ENCODE results near the gene FAM20A. TPM values are rescaled to one million over a fixed set of nuclear protein-coding genes. Genes with fewer than 3 reads are reported as not detected.
A peak's percentile ranks its signal among the peaks of the same experiment; 100 is the strongest.

Gene FAM20A
- total and polyA plus RNA-seq, 4 donors, result 11.5 to 46.5 (median 14.7) TPM

- Histone ChIP-seq H3K4me1 (ENCODE audit: control insufficient read depth, insufficient read depth, low read length) (no peaks in the 10 kb centered on the region), H3K4me3 (ENCODE audit: low read depth, low read length) (no peak overlapping the region), H3K27ac (ENCODE audit: low read depth, low read length) (no peak overlapping the region), H3K27me3 (ENCODE audit: control insufficient read depth, insufficient read depth, low read length) (no peaks in the 10 kb centered on the region), H3K36me3 (ENCODE audit: control insufficient read depth, insufficient read depth, low read length) (no peaks in the 10 kb centered on the region), H3K9me3 (ENCODE audit: control insufficient read depth, insufficient read depth, low read length) (no peaks in the 10 kb centered on the region)
- 92% methylated on average over 4 of the region's 4 CpGs for WGBS (ENCODE audit: insufficient coverage)
- no peak for DNase-seq (ENCODE audit: low read depth in 4 of 6, low spot score in 6 of 6)
These were observed 38.4 kb downstream of the FAM20A start for GRCh38 chr17:68562736-68563135.

DNA sequence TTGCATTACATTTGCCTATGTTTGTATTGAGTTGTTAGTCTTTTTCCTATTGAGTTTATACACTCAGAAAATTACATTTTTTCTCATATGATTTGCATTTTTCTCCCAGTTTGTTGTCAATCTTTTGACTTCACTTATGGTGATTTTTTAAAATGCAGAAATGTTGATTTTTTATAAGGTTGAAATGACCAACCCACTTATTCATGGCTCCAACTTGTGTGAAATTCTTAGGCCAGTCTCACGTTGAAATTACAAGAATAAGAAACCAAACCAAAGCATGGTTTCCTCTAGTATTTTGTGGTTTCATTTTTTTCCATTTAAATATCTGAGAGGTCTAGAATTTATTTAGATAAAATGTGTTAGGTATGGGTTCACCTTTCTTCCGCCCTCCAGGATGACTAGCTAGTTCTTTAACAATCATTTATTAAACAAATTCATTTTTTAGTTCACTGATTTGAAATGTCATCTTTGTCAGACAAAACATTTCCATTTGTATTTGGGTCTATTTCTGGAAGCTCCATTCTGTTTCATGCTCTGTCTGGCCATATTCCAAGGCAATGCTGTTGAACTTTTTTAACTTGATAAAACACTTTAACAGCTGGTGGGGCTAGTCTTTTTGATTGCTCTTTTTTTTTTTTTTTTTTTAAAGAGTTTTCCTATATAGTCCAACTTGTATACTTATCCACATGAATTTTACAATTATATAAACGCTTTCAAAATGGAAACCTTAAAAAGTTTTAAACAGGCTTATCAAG is 40.0 kb downstream of the FAM20A start:
- H3K4me1 ChIP-seq (ENCODE audit: control insufficient read depth, insufficient read depth, low read length), result no peaks in the 10 kb centered on the region
- no peaks in the 10 kb centered on the region for H3K27me3 ChIP-seq (ENCODE audit: control insufficient read depth, insufficient read depth, low read length)
- no CpG with 5 or more reads among the region's 3 CpGs for WGBS (ENCODE audit: insufficient coverage)
- H3K36me3 ChIP-seq (ENCODE audit: control insufficient read depth, insufficient read depth, low read length), result no peaks in the 10 kb centered on the region
- DNase-seq (ENCODE audit: low read depth in 4 of 6, low spot score in 6 of 6), result no peak
- H3K27ac ChIP-seq (ENCODE audit: low read depth, low read length), result no peak overlapping the region
- no peaks in the 10 kb centered on the region for H3K9me3 ChIP-seq (ENCODE audit: control insufficient read depth, insufficient read depth, low read length)
- no peak overlapping the region for H3K4me3 ChIP-seq (ENCODE audit: low read depth, low read length)

GRCh38 chr17:68559316-68559715 is 41.9 kb downstream of the FAM20A start:
- DNase-seq (ENCODE audit: low read depth in 4 of 6, low spot score in 6 of 6), result no peak
- Histone ChIP-seq H3K9me3 (ENCODE audit: control insufficient read depth, insufficient read depth, low read length) (no peaks in the 10 kb centered on the region), H3K27me3 (ENCODE audit: control insufficient read depth, insufficient read depth, low read length) (no peaks in the 10 kb centered on the region), H3K4me3 (ENCODE audit: low read depth, low read length) (no peak overlapping the region), H3K27ac (ENCODE audit: low read depth, low read length) (no peak overlapping the region), H3K36me3 (ENCODE audit: control insufficient read depth, insufficient read depth, low read length) (no peaks in the 10 kb centered on the region), H3K4me1 (ENCODE audit: control insufficient read depth, insufficient read depth, low read length) (no peaks in the 10 kb centered on the region)
- no CpG with 5 or more reads among the region's 1 CpG for WGBS (ENCODE audit: insufficient coverage)

- no peaks in the 10 kb centered on the region for H3K9me3 ChIP-seq (ENCODE audit: control insufficient read depth, insufficient read depth, low read length)
- H3K27ac ChIP-seq (ENCODE audit: low read depth, low read length), result no peak overlapping the region
- 93% methylated on average over 3 of the region's 4 CpGs for WGBS (ENCODE audit: insufficient coverage)
- DNase-seq (ENCODE audit: low read depth in 4 of 6, low spot score in 6 of 6), result no peak
- no peaks in the 10 kb centered on the region for H3K27me3 ChIP-seq (ENCODE audit: control insufficient read depth, insufficient read depth, low read length)
- no peaks in the 10 kb centered on the region for H3K36me3 ChIP-seq (ENCODE audit: control insufficient read depth, insufficient read depth, low read length)
- no peak overlapping the region for H3K4me3 ChIP-seq (ENCODE audit: low read depth, low read length)
- no peaks in the 10 kb centered on the region for H3K4me1 ChIP-seq (ENCODE audit: control insufficient read depth, insufficient read depth, low read length)
These were observed 44.6 kb downstream of the FAM20A start for GRCh38 chr17:68556551-68556950.

- Histone ChIP-seq H3K36me3 (ENCODE audit: control insufficient read depth, insufficient read depth, low read length) (peaks cover 24% of the 10 kb centered on the region), H3K9me3 (ENCODE audit: control insufficient read depth, insufficient read depth, low read length) (no peaks in the 10 kb centered on the region), H3K4me1 (ENCODE audit: control insufficient read depth, insufficient read depth, low read length) (peaks cover 3% of the 10 kb centered on the region), H3K27ac (ENCODE audit: low read depth, low read length) (no peak overlapping the region), H3K27me3 (ENCODE audit: control insufficient read depth, insufficient read depth, low read length) (no peaks in the 10 kb centered on the region), H3K4me3 (ENCODE audit: low read depth, low read length) (no peak overlapping the region)
- peak in 1 of 6 donors; percentile 15 for DNase-seq (ENCODE audit: low read depth in 4 of 6, low spot score in 6 of 6)
- 81% methylated on average over 9 of the region's 12 CpGs for WGBS (ENCODE audit: insufficient coverage)
These were observed 56.9 kb downstream of the FAM20A start for GRCh38 chr17:68544111-68544915.

DNA sequence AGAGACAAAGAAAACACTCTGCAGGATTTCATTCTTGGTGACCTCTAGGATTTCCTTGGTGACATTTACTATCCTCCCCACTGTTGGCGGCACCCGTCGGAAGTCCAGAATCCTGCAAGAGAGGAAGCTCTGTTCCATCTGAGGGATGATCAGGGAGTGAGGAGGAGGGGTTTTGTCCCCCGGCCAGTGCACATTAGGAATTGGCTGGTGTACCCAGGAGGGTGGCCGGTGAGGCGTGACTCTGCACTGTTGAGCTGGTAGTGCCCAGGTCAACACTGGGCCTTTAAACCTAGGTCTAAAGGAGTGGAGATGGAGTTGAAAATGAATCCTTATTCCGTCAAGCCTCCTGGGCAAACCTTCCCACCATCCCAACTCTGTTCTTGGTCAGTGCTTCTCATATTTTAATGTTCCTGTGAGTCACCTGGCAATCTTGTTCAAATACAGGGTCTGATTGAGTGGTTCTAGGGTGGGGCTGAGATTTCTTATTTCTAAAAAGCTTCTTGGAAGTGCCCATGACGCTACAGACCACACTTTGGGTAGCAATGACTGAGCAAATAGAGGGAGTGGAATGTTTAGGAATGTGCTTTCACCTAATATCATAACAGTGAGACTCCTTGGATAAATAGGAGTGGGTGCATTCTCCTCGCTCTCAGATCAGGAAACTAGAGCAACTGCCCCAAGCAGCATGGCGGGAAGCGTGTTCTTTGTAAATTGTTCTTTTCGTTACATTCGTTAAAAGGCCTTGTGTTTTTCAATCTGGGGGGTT is 58.3 kb downstream of the FAM20A start:
- no peak overlapping the region for H3K4me3 ChIP-seq (ENCODE audit: low read depth, low read length)
- H3K9me3 ChIP-seq (ENCODE audit: control insufficient read depth, insufficient read depth, low read length), result no peaks in the 10 kb centered on the region
- H3K4me1 ChIP-seq (ENCODE audit: control insufficient read depth, insufficient read depth, low read length), result peaks cover 3% of the 10 kb centered on the region
- peaks cover 27% of the 10 kb centered on the region for H3K36me3 ChIP-seq (ENCODE audit: control insufficient read depth, insufficient read depth, low read length)
- no peak overlapping the region for H3K27ac ChIP-seq (ENCODE audit: low read depth, low read length)
- H3K27me3 ChIP-seq (ENCODE audit: control insufficient read depth, insufficient read depth, low read length), result no peaks in the 10 kb centered on the region
- 99% methylated on average over 8 of the region's 13 CpGs for WGBS (ENCODE audit: insufficient coverage)
- DNase-seq (ENCODE audit: low read depth in 4 of 6, low spot score in 6 of 6), result no peak

- WGBS (ENCODE audit: insufficient coverage), result 97% methylated on average over 6 of the region's 6 CpGs
These were observed 59.4 kb downstream of the FAM20A start for GRCh38 chr17:68541816-68542215.

GRCh38 chr17:68540981-68541380 is 60.2 kb downstream of the FAM20A start:
- no peak for DNase-seq (ENCODE audit: low read depth in 4 of 6, low spot score in 6 of 6)
- H3K4me1 ChIP-seq (ENCODE audit: control insufficient read depth, insufficient read depth, low read length), result peaks cover 3% of the 10 kb centered on the region
- H3K27me3 ChIP-seq (ENCODE audit: control insufficient read depth, insufficient read depth, low read length), result no peaks in the 10 kb centered on the region
- WGBS (ENCODE audit: insufficient coverage), result 100% methylated on average over 5 of the region's 8 CpGs
- H3K4me3 ChIP-seq (ENCODE audit: low read depth, low read length), result no peak overlapping the region
- no peaks in the 10 kb centered on the region for H3K9me3 ChIP-seq (ENCODE audit: control insufficient read depth, insufficient read depth, low read length)
- H3K36me3 ChIP-seq (ENCODE audit: control insufficient read depth, insufficient read depth, low read length), result peaks cover 36% of the 10 kb centered on the region
- no peak overlapping the region for H3K27ac ChIP-seq (ENCODE audit: low read depth, low read length)

More at GRCh38 chr17:68541816-68542215, 59.4 kb downstream of the FAM20A start:
- no peak for DNase-seq (ENCODE audit: low read depth in 4 of 6, low spot score in 6 of 6)
- Histone ChIP-seq H3K27ac (ENCODE audit: low read depth, low read length) (no peak overlapping the region), H3K4me3 (ENCODE audit: low read depth, low read length) (no peak overlapping the region), H3K9me3 (ENCODE audit: control insufficient read depth, insufficient read depth, low read length) (no peaks in the 10 kb centered on the region), H3K36me3 (ENCODE audit: control insufficient read depth, insufficient read depth, low read length) (peaks cover 32% of the 10 kb centered on the region), H3K27me3 (ENCODE audit: control insufficient read depth, insufficient read depth, low read length) (no peaks in the 10 kb centered on the region), H3K4me1 (ENCODE audit: control insufficient read depth, insufficient read depth, low read length) (peaks cover 3% of the 10 kb centered on the region)

DNA sequence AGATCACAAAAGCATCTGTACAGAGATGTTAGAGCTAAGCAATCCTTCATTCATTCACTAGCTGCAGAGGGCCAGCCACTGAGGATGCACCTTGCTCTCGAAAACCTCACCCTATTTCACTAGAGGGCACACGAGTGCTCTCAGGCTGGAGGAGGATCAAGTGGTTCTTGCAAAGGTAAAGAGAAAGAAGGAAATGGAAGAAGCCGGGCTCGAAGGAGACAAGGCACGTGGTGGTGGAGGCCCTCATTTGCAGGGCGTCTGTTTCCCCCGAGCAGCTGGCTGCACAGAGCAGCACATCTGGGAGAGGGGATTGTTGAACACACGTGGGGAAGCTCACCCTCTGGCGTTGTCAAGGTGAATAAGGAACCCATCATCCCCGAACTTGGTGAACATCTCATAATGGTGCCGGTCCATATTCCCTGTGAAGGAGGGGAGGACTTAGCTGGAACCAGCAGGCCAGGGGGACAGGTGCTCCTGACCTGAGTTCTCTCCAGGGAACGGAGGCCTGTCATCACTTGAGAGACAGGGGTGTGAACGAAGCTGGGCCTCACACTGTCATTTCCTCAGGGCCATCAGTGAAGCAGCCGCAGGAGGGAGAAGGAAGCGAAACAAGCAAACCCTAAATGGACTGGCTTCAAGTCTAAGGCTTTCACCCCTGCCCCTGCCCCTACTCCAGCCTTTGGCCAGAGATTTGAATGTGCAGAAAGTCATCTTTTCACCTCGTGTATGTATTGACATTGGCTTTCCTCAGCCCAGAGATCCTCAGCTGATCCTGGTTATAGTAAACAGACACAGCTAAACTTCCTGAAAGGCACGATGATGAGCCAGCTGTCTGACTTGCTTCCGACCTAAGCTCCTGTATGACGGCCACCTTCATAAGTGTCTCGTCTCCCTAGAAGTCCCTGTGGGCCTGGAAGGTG is 61.4 kb downstream of the FAM20A start:
- 72% methylated on average over 13 of the region's 20 CpGs for whole genome bisulfite sequencing (ENCODE audit: insufficient coverage)
- H3K4me1 ChIP-seq (ENCODE audit: control insufficient read depth, insufficient read depth, low read length), result peaks cover 3% of the 10 kb centered on the region
- no peaks in the 10 kb centered on the region for H3K9me3 ChIP-seq (ENCODE audit: control insufficient read depth, insufficient read depth, low read length)
- H3K36me3 ChIP-seq (ENCODE audit: control insufficient read depth, insufficient read depth, low read length), result peaks cover 36% of the 10 kb centered on the region
- H3K27ac ChIP-seq (ENCODE audit: low read depth, low read length), result no peak overlapping the region
- H3K4me3 ChIP-seq (ENCODE audit: low read depth, low read length), result no peak overlapping the region
- no peaks in the 10 kb centered on the region for H3K27me3 ChIP-seq (ENCODE audit: control insufficient read depth, insufficient read depth, low read length)
- DNase-seq (ENCODE audit: low read depth in 4 of 6, low spot score in 6 of 6), result peak in 2 of 6 donors; percentile 39 to 48
